Skeletal muscle cell (primary cell): ENCODE measurements around the gene NXT1.
"Not testable (repeated sequence)": the region's sequence is repeated elsewhere in the genome, so short reads cannot be mapped to it uniquely, and the experiment has no call there.

ENCODE experiments used
- DNase-seq: peaks from one replicate; pipeline ENCODE4 v3.0.0-alpha.2; 2010; ENCODE audit warnings: low read depth
- H3K4me3 ChIP-seq: 2 replicates; pipeline ENCODE4 v1.5.1; 2011; ENCODE audit warnings: low read depth, mild to moderate bottlenecking, control low read depth, low read length, moderate library complexity

NXT1 gene

DNA sequence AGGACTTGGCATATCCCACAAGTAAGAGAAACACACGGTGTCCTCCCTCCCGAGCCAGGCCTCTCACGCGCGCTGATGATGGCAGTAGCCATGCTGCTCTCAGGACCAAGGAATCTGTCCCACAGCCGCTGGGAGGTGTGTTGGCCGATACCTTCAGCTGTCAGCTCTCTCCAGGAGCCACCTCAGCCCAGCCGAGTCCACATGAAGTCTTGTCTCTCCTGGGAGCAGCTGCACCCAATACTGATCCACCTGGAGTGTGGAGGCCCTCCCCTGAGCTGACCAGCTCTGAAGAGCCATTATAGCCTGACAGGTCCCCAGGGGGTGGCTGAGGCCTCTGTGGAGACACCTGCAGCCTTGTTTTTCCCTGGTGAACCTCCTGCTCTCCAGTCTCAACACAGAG is 23.8 kb upstream of the NXT1 start:
- H3K4me3 ChIP-seq = no peak overlapping the region
- DNase-seq = no peak

GRCh38 chr20:23327617-23328333 is 22.8 kb upstream of the NXT1 start:
- no peak for DNase-seq

GRCh38 chr20:23331450-23332350 is 18.9 kb upstream of the NXT1 start:
- no peak overlapping the region for H3K4me3 ChIP-seq
- DNase-seq = no peak

More at GRCh38 chr20:23327617-23328333, 22.8 kb upstream of the NXT1 start:
- no peak overlapping the region for H3K4me3 ChIP-seq

- no peak overlapping the region for H3K4me3 ChIP-seq
- DNase-seq = no peak
These were observed 18.1 kb upstream of the NXT1 start for GRCh38 chr20:23332467-23332866.

- H3K4me3 ChIP-seq = no peak overlapping the region
- no peak for DNase-seq
These were observed 16.5 kb upstream of the NXT1 start for GRCh38 chr20:23334111-23334510.

DNA sequence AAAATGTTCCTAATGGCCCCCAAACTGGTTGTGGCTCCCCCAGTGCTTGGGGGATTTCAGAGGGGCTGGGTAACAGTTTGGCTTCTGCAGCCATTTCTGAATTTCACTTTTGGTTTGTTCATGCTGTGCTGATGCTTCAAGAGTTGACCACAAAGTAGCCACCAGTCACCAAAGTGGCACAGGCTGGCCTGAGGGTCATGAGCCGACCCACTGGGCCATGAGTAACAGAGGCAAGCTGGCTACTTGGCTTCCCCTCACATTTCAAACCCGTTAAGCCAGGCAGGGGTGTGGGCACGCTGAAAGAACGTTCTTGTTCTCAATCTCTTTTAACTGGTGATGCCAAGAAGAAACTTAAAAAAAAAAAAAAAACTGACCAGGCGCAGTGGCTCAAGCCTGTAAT is 15.1 kb upstream of the NXT1 start:
- DNase-seq = no peak
- no peak overlapping the region for H3K4me3 ChIP-seq

GRCh38 chr20:23336476-23336875 is 14.1 kb upstream of the NXT1 start:
- no peak for DNase-seq
- no peak overlapping the region for H3K4me3 ChIP-seq

- H3K4me3 ChIP-seq = no peak overlapping the region
- DNase-seq = no peak
These were observed 13.3 kb upstream of the NXT1 start for GRCh38 chr20:23337312-23337711.

- no peak for DNase-seq
- H3K4me3 ChIP-seq = no peak overlapping the region
These were observed 10.6 kb upstream of the NXT1 start for GRCh38 chr20:23339986-23340385.

GRCh38 chr20:23340524-23340923 is 10.1 kb upstream of the NXT1 start:
- H3K4me3 ChIP-seq = no peak overlapping the region
- DNase-seq = no peak

DNA sequence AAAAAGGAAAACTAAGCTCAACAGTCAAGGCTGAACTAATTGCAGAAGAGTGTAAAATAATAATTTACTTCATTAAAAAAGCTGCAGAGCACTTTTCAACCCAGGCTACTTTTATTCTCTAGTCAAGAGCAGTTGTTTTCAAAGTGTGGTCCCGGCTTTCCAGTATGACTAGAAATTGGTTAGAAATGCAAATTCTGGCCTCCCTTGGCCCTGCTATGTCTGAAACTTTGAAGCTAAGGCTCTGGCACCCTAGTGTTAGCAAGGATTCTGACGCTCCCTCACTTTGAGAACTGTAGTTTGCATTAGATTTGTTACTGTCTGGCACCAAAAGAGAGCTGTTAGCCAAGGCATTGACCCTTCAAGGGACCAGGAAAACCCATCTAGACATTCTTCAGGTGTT is 9.5 kb upstream of the NXT1 start:
- H3K4me3 ChIP-seq = no peak overlapping the region
- DNase-seq = no peak

- DNase-seq = no peak
- H3K4me3 ChIP-seq = no peak overlapping the region
These were observed 7.0 kb upstream of the NXT1 start for GRCh38 chr20:23343590-23343989.

DNA sequence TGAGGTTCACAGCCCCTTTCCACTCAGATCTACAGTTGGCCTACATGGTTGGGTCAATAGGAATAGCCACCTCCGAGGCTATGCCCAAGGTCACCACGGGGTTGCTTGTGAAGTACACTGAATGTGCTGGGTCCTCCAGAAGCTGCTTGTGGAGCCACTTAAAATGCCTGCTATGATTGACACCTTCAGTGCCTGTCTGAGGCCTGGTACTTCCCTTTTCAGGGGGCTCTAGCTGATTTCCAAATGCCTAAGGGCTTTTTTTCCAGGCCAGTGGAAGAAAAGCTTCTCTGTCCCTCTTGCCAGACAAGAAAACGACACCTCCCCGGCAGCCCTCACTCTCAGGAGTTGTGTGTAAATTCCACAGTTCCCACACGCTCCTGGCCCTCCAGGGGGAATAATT is 6.3 kb upstream of the NXT1 start:
- DNase-seq = no peak
- H3K4me3 ChIP-seq = no peak overlapping the region

GRCh38 chr20:23346002-23346401 is 4.6 kb upstream of the NXT1 start:
- DNase-seq = no peak
- H3K4me3 ChIP-seq = no peak overlapping the region

DNA sequence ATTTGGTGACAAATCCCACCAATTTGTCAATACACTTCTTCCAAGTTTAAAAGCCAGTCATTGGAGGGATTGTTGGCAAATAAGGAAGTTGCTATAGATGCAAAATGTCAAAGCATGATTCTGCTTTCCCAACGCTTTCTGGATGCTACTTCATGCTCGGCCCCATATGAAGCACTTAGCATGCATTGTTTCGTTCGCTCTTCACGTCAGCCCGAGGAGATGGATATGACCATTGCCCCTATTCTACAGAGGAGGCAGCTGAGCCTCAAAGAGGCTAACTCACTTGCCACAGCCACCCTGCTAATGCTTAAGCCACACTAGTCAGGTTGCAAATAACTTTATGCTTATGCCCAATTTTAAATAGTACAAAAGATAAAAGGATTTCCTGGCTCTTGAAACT is 2.8 kb upstream of the NXT1 start:
- no peak for DNase-seq
- H3K4me3 ChIP-seq = no peak overlapping the region

DNA sequence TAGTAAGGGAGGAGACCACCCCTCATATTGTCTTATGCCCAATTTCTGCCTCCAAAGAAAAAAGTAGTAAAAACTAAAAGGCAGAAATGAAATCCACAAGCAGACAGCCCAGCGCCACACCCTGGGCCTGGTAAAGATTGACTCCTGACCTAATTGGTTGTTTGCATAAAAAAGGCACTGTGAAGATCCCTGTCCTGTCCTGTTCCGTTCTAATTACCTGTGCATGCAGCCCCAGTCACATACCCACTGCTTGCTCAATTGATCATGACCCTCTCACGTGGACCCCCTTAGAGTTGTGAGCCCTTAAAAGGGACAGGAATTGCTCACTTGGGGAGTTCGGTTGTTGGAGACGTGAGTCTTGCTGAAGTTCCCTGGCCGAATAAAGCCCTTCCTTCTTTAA is 2.1 kb upstream of the NXT1 start:
- H3K4me3 ChIP-seq, DNase-seq: not testable (repeated sequence)

DNA sequence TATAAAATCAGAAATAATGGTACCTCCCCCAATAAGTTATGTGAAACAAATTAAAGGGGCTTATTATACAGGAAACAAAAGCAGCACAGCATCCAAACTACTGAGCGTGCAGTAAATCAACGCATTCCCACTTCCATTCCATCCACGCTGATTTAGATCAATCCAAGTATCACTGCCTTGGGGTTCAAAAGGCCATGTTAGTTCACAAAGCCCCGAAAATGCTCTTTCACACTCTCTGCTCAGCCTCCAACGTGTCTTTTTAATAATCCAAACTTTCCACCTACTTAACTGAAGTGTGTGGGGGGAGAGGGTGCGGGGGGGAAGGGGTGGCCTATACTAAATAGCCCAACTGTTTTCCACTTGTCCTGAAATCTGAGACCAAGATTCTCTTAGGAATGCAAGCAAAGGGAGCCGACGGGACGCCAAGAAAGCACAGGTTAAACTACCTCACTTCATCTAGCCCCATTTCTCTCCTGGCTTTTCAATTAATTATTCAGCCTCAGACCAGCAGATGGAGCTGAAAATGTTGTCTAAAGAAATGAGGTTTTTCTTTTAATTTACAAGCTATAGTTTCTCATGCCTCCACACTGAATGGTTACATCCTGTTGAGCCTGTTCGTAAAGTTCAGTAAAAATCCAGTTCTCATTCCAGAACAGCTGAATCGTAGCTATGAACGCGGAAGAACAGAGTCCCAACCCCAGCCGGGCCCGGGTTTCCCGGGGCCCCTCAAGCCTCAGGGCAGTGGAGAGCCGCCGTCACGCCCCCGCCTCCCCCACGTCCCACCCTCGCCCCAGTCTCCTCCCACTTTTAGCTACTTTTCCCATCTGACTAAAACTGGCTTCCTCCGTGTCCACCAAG is 1.0 kb upstream of the NXT1 start:
- no peak for DNase-seq
- H3K4me3 ChIP-seq = peak overlapping the region; percentile 95

DNA sequence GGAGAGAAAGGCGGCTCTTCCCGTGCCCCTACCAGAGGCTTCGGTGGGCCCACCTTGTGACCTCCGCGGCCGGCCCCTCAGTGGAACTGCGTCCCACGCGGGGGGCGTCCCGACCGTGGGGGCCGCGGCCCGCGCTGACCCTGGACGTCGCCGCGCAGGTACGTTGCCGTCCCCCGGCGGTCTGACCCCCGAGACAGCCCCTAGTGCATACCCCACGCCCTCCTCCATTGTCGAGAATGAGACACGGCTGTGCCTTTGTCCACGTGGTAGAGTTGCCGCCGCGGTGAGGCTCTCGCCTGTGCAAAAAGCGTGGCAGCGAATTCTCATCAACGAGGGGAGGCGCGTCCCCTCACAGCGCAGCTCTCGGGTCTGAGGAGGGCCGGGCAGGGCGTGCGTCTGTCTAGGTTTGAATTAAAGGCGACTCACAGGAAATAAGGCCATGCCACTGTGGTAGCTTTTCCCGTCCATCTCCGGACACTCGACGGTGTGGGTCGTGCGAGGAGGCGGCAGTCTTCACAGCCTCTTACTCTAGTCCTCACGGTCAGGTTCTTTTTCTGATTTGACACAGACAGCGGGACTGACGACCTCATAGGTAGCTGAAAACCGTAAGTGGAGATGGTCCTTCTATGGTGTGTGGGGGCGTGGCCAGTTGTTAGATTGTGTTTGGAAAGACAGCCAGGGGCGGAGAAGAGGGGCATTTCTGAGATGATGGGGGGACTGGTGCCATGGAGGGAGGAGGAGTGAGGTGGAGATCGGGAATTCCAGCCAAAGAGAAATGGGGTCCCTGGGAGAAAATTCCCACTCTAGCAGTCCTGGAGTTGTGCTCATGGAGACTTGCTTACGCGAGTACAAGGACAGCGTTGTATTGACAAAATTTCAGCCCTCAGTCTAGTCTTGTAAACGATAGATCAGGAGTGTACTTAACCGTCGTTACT is 580 bp downstream of the NXT1 start:
- DNase-seq = no peak

GRCh38 chr20:23356203-23356602 is 5.6 kb downstream of the NXT1 start:
- DNase-seq = no peak
- H3K4me3 ChIP-seq = no peak overlapping the region

More for the DNA sequence above, 580 bp downstream of the NXT1 start:
- peak overlapping the region; percentile 95 for H3K4me3 ChIP-seq
